ENCODE measurements around the gene RGL2. TPM values are rescaled to one million over a fixed set of nuclear protein-coding genes. Genes with fewer than 3 reads are reported as not detected.

The RGL2 gene
- polyA plus RNA-seq, 2 of the 4 experiments (the other 2 are of a cell fraction), result 11.6 to 13.9 TPM

- ATAC-seq (peak; percentile 75 to 83), DNase-seq (ENCODE audit: low read depth in 1 of 2, low spot score in 1 of 2) (peak; percentile 85), FAIRE-seq (no peak)
- Histone ChIP-seq H3K4me1 (peaks cover 23% of the 10 kb centered on the region), H3K9me3 (no peaks in the 10 kb centered on the region), H3K4me2 (no peak overlapping the region), H3K4me3 (no peak overlapping the region), H3K27ac (peak overlapping the region in 1 of 2 experiments; percentile 48; a peak in 2 of 6 replicates)
- CTCF ChIA-PET, result interaction anchor here (0.8 to 5.7 kb wide), 8 partner anchors 8 to 565 kb away, joined by 3 to 44 read pairs (median 8); partner anchors contain the start of genes PFDN6, RGL2, RPS18 and VPS52
- 25% methylated on average over 2 of the region's 5 CpGs for WGBS (ENCODE audit: missing lambda C conversion rate)
- POLR2A ChIA-PET, result no interaction called here
- no peak for TF ChIP-seq SREBF2 (IDR thresholded peaks at IDR 0.05)
- TF ChIP-seq MAFK (IDR thresholded peaks at IDR 0.05; ENCODE audit: partially characterized antibody), result no peak
- no peak for TF ChIP-seq JUN (IDR thresholded peaks at IDR 0.05)
- no peak for TF ChIP-seq RFX5 (IDR thresholded peaks at IDR 0.05)
- TF ChIP-seq ZFP36 (IDR thresholded peaks at IDR 0.05; ENCODE audit: borderline replicate concordance, partially characterized antibody), result no peak
- no peak for TF ChIP-seq KDM1A (IDR thresholded peaks at IDR 0.05; ENCODE audit: low read depth)
- no peak for TF ChIP-seq NR3C1 (IDR thresholded peaks at IDR 0.05)
- TF ChIP-seq ZNF302 (CRISPR knock-in tag; IDR thresholded peaks at IDR 0.05), result no peak
- no peak for TF ChIP-seq FOXS1 (CRISPR knock-in tag; IDR thresholded peaks at IDR 0.05)
- no peak for TF ChIP-seq NFE2L2 (conservative IDR thresholded peaks at IDR 0.05; ENCODE audit: low read length)
- TF ChIP-seq RCOR1 (IDR thresholded peaks at IDR 0.05; ENCODE audit: low read depth, low read length), result no peak
- no peak for TF ChIP-seq RNF2 (IDR thresholded peaks at IDR 0.05; ENCODE audit: borderline replicate concordance, low read depth)
- peak; percentile 55 to 64; a peak in 4 of 5 replicates for TF ChIP-seq RAD21 (conservative IDR thresholded peaks at IDR 0.05 in 1 of 2, IDR thresholded peaks at IDR 0.05 in 1 of 2)
- no peak for TF ChIP-seq CBX2 (IDR thresholded peaks at IDR 0.05; ENCODE audit: borderline replicate concordance, low read depth)
- no peak for TF ChIP-seq CHD2 (IDR thresholded peaks at IDR 0.05; ENCODE audit: low read length, partially characterized antibody)
- TF ChIP-seq HES2 (IDR thresholded peaks at IDR 0.05), result no peak
- no peak for TF ChIP-seq BCL3 (IDR thresholded peaks at IDR 0.05)
- no peak for TF ChIP-seq EHMT2 (IDR thresholded peaks at IDR 0.05; ENCODE audit: low read depth)
- no peak for TF ChIP-seq PBX3 (IDR thresholded peaks at IDR 0.05)
- TF ChIP-seq PHF8 (IDR thresholded peaks at IDR 0.05; ENCODE audit: borderline replicate concordance, low read depth), result no peak
- TF ChIP-seq CTCF (IDR thresholded peaks at IDR 0.05), result peak; percentile 59
- TF ChIP-seq POLR2A (IDR thresholded peaks at IDR 0.05; ENCODE audit: low read length), result no peak
- no peak for TF ChIP-seq KDM5A (IDR thresholded peaks at IDR 0.05)
- TF ChIP-seq HOXA7 (CRISPR knock-in tag; IDR thresholded peaks at IDR 0.05), result no peak
- 0 out of 2 replicates have a peak, but pooled peaks have one; percentile 24 for TF ChIP-seq MAZ (IDR thresholded peaks at IDR 0.05; ENCODE audit: borderline replicate concordance, low read depth, low read length)
- TF ChIP-seq USF2 (IDR thresholded peaks at IDR 0.05), result no peak
- no peak for TF ChIP-seq ZSCAN20 (CRISPR knock-in tag; IDR thresholded peaks at IDR 0.05)
- no peak for TF ChIP-seq E2F6 (IDR thresholded peaks at IDR 0.05; ENCODE audit: borderline replicate concordance, low read depth)
- no peak for TF ChIP-seq TP53 (CRISPR knock-in tag; IDR thresholded peaks at IDR 0.05)
- 0 out of 2 replicates have a peak, but pooled peaks have one; percentile 48 for TF ChIP-seq ESRRA (IDR thresholded peaks at IDR 0.05; ENCODE audit: borderline replicate concordance, low read length)
- no peak for TF ChIP-seq BHLHE40 (IDR thresholded peaks at IDR 0.05; ENCODE audit: low read depth, low read length)
- no peak for TF ChIP-seq EP300 (IDR thresholded peaks at IDR 0.05)
- TF ChIP-seq RARB (CRISPR knock-in tag; IDR thresholded peaks at IDR 0.05), result no peak
- TF ChIP-seq JUNB (IDR thresholded peaks at IDR 0.05), result no peak
- peak; percentile 47; the same call in 1 of the 3 replicates for TF ChIP-seq SMC3 (IDR thresholded peaks at IDR 0.05)
- TF ChIP-seq CBX8 (IDR thresholded peaks at IDR 0.05), result no peak
- peak; percentile 35; the same call in 1 of the 2 replicates for TF ChIP-seq MYC (IDR thresholded peaks at IDR 0.05; ENCODE audit: borderline replicate concordance, low read length)
- no peak for TF ChIP-seq HOXB13 (CRISPR knock-in tag; IDR thresholded peaks at IDR 0.05; ENCODE audit: low read depth)
- TF ChIP-seq GATA3 (IDR thresholded peaks at IDR 0.05; ENCODE audit: borderline replicate concordance), result no peak
Measured at GRCh38 chr6:33279971-33280511, 18.7 kb downstream of the RGL2 start.

All from A549 (cell line).